ENCODE measurements around the gene COL6A2. TPM values are rescaled to one million over a fixed set of nuclear protein-coding genes. Genes with fewer than 3 reads are reported as not detected.

Gene COL6A2
- total and polyA plus RNA-seq, 2 of the 4 experiments (the other 2 are of a cell fraction), result 208 to 1,065 TPM

DNA sequence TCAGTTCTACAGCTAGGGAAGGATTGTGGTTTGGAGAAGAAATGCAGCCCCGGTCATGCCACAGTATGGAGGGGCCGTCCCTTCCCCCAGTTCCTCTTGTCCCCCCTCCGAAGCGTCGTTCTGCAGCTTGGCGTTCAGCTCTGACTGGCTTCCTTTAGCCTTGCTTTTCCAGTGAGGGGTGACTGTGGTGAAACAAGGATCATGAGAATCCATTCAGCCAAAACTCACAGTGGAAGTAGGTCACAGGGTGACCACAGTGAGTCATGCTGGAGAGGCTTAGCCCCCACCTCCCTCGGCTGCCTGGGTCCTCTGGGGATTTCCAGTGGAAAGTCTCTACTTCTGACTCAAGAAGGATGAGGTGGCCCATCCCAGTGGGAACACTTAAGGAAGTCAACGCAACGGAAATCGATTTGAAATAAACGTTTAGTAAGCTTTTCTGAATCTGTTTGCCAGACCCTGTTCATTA is 37.3 kb upstream of the COL6A2 start (continued):
- TF ChIP-seq, protein P1, sequence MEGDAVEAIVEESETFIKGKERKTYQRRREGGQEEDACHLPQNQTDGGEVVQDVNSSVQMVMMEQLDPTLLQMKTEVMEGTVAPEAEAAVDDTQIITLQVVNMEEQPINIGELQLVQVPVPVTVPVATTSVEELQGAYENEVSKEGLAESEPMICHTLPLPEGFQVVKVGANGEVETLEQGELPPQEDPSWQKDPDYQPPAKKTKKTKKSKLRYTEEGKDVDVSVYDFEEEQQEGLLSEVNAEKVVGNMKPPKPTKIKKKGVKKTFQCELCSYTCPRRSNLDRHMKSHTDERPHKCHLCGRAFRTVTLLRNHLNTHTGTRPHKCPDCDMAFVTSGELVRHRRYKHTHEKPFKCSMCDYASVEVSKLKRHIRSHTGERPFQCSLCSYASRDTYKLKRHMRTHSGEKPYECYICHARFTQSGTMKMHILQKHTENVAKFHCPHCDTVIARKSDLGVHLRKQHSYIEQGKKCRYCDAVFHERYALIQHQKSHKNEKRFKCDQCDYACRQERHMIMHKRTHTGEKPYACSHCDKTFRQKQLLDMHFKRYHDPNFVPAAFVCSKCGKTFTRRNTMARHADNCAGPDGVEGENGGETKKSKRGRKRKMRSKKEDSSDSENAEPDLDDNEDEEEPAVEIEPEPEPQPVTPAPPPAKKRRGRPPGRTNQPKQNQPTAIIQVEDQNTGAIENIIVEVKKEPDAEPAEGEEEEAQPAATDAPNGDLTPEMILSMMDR (conservative IDR thresholded peaks at IDR 0.05; ENCODE audit: low read depth, low read length), result no peak

DNA sequence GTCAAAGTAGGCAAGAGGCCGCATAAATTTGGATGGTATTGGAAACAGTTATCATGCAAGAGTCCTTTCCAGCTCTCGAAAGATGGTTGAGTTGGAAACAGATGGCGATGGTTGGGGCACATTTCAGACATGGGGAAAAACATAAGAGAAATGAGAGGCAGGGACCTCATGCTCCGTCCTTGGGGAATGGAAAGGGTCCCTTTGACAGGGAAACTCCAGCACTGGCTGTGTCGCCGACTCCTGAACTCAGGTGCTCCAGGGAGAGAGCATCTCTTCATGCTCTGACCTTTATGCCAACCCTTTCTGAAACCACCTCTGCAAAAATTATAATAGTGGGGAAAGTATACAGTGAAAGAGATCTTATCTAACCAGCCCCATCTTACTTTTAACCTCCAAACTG is 36.8 kb upstream of the COL6A2 start:
- CTCF ChIA-PET, result interaction anchor here (0.7 kb wide), 1 partner anchor 28 kb away, joined by 3 read pairs; no protein-coding TSS in a partner anchor

More for the DNA sequence above, 36.8 kb upstream of the COL6A2 start:
- H3K4me2 ChIP-seq (ENCODE audit: low read depth, low read length), result 0 out of 2 replicates have a peak overlapping the region, but pooled peaks have one; percentile 2
- DNase-seq (no peak), ATAC-seq (ENCODE audit: low read depth) (no peak)
- H3K36me3 ChIP-seq (ENCODE audit: control insufficient read depth, insufficient read depth, low read length), result no peaks in the 10 kb centered on the region
- POLR2A ChIA-PET (ENCODE audit: unreplicated experiment), result interaction anchor here (0.9 kb wide), 1 partner anchor 89 kb away, joined by 3 read pairs; no protein-coding TSS in a partner anchor
- H3K9ac ChIP-seq (ENCODE audit: low read depth, low read length), result peak overlapping the region; percentile 24; the same call in 1 of the 2 replicates
- peak overlapping the region; percentile 97 for H3K4ac ChIP-seq (ENCODE audit: low read depth, low read length)
- intact Hi-C loops (cut with micrococcal nuclease), result no loop called here
- H3K27ac ChIP-seq (ENCODE audit: insufficient read depth, low read length), result peak overlapping the region; percentile 97
- H2AFZ ChIP-seq (replicated peaks; ENCODE audit: low read length, poor library complexity), result peak overlapping the region; percentile 36
- peaks cover 6% of the 10 kb centered on the region for H3K9me3 ChIP-seq (ENCODE audit: control insufficient read depth, insufficient read depth, low read length)
- H3K56ac ChIP-seq (ENCODE audit: extremely low read depth, insufficient read depth, low read length), result peak overlapping the region; percentile 88
- H2AK9ac ChIP-seq (replicated peaks; ENCODE audit: low read depth, low read length, poor library complexity), result peak overlapping the region; percentile 79
- TF ChIP-seq, protein P2, sequence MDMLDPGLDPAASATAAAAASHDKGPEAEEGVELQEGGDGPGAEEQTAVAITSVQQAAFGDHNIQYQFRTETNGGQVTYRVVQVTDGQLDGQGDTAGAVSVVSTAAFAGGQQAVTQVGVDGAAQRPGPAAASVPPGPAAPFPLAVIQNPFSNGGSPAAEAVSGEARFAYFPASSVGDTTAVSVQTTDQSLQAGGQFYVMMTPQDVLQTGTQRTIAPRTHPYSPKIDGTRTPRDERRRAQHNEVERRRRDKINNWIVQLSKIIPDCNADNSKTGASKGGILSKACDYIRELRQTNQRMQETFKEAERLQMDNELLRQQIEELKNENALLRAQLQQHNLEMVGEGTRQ (IDR thresholded peaks at IDR 0.05; ENCODE audit: low read depth, low read length), result no peak
- TF ChIP-seq RAD21 (IDR thresholded peaks at IDR 0.05; ENCODE audit: low read length), result no peak
- no peak for TF ChIP-seq POLR2A (IDR thresholded peaks at IDR 0.05; ENCODE audit: low read depth, low read length)
- TF ChIP-seq, protein P3, sequence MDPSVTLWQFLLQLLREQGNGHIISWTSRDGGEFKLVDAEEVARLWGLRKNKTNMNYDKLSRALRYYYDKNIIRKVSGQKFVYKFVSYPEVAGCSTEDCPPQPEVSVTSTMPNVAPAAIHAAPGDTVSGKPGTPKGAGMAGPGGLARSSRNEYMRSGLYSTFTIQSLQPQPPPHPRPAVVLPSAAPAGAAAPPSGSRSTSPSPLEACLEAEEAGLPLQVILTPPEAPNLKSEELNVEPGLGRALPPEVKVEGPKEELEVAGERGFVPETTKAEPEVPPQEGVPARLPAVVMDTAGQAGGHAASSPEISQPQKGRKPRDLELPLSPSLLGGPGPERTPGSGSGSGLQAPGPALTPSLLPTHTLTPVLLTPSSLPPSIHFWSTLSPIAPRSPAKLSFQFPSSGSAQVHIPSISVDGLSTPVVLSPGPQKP (IDR thresholded peaks at IDR 0.05; ENCODE audit: borderline replicate concordance, low read depth, low read length), result no peak
- BruUV-seq (replicated peaks), result no TSS peak
- peak overlapping the region; percentile 88 for H3K14ac ChIP-seq (replicated peaks; ENCODE audit: low read depth, low read length)
- dilution Hi-C loops (cut with HindIII; ENCODE audit: low sequenced_read_pairs, unreplicated experiment), result no loop called here
- in situ Hi-C loops (cut with MboI; ENCODE audit: low sequenced_read_pairs), result no loop called here
- H2AK5ac ChIP-seq (ENCODE audit: low read depth, low read length), result peak overlapping the region; percentile 100
- H3K4me3 ChIP-seq (ENCODE audit: insufficient read depth, low read depth, low read length), result no peak overlapping the region
- H3K23ac ChIP-seq (ENCODE audit: low read depth, low read length), result peak overlapping the region; percentile 89
- no peaks in the 10 kb centered on the region for H3K27me3 ChIP-seq (ENCODE audit: control insufficient read depth, insufficient read depth, low read length)
- no peaks in the 10 kb centered on the region for H4K20me1 ChIP-seq (ENCODE audit: insufficient read depth, low read length)
- peak overlapping the region; percentile 98 for H4K91ac ChIP-seq (ENCODE audit: insufficient read depth, low read depth, low read length)
- H2BK5ac ChIP-seq (ENCODE audit: low read depth, low read length, poor library complexity, severe bottlenecking), result peak overlapping the region; percentile 99
- H4K5ac ChIP-seq (ENCODE audit: low read depth, low read length), result peak overlapping the region; percentile 88
- H3K79me1 ChIP-seq (ENCODE audit: low read depth in 1 of 2, low read length in 2 of 2), result peaks cover 3 to 55% of the 10 kb centered on the region in 2 experiments; a peak in 2 of 4 replicates
- peaks cover 37% of the 10 kb centered on the region for H3K9me1 ChIP-seq (ENCODE audit: insufficient read depth, low read length)
- peak overlapping the region; percentile 81 for H3K18ac ChIP-seq (ENCODE audit: low read depth, low read length)
- 60% methylated on average over 1 of the region's 6 CpGs; no CpG with 5 or more reads in 1 of the 2 experiments for WGBS, 2 experiments (ENCODE audit: extremely low coverage in 2 of 2, insufficient read length in 1 of 2)
- peak overlapping the region; percentile 85 for H2BK15ac ChIP-seq (ENCODE audit: low read depth, low read length)
- H2BK20ac ChIP-seq (ENCODE audit: low read depth, low read length), result peak overlapping the region; percentile 97
- peak overlapping the region; percentile 83 to 94 for H4K8ac ChIP-seq (ENCODE audit: low read depth in 2 of 2, low read length in 2 of 2)
- peaks cover 37% of the 10 kb centered on the region for H3K4me1 ChIP-seq (ENCODE audit: control insufficient read depth, insufficient read depth, low read length)
- H2BK120ac ChIP-seq (ENCODE audit: low read depth, low read length), result peak overlapping the region; percentile 100
